Lung (tissue), 12 donors: ENCODE data around the gene ZNF287. TPM values are rescaled to one million over a fixed set of nuclear protein-coding genes. Genes with fewer than 3 reads are reported as not detected.

Experiments used
- ATAC-seq: fragments of 200-7000 bp; cut with Tn5 transposase; one replicate; pipeline ENCODE4 v1.9.1; 2020; ENCODE audit warnings: moderate number of reproducible peaks; ENCODE audit not compliant: insufficient read depth, low FRiP score
- DNase-seq, 3 donors: peaks; one replicate each; pipeline ENCODE4 v3.0.0-alpha.2; 2013 to 2017
- H3K27ac ChIP-seq, 2 donors: one replicate each; pipeline ENCODE4 v1.5.1; 2013; ENCODE audit warnings: mild to moderate bottlenecking in 2 of 2, moderate library complexity in 2 of 2, control low read depth in 1 of 2, inconsistent platforms in 1 of 2, low read depth in 1 of 2, low read length in 1 of 2
- H3K27me3 ChIP-seq, 3 donors: one replicate each; pipeline ENCODE4 v1.5.1; 2013; ENCODE audit warnings: low read length in 2 of 3; ENCODE audit not compliant: control insufficient read depth in 3 of 3, insufficient read depth in 3 of 3
- H3K36me3 ChIP-seq, 4 donors: one replicate each; pipeline ENCODE4 v1.5.1; 2013; ENCODE audit warnings: low read length in 4 of 4, mild to moderate bottlenecking in 1 of 4, moderate library complexity in 1 of 4; ENCODE audit not compliant: control insufficient read depth in 4 of 4, insufficient read depth in 4 of 4
- H3K4me1 ChIP-seq, 5 donors: one replicate each; pipeline ENCODE4 v1.5.1; 2013; ENCODE audit warnings: low read length in 5 of 5, mild to moderate bottlenecking in 2 of 5, moderate library complexity in 1 of 5; ENCODE audit not compliant: control insufficient read depth in 5 of 5, insufficient read depth in 5 of 5
- H3K4me3 ChIP-seq: one replicate; pipeline ENCODE4 v1.5.1; 2013; ENCODE audit warnings: mild to moderate bottlenecking, control low read depth, moderate library complexity
- H3K9ac ChIP-seq, 2 donors: one replicate each; pipeline ENCODE4 v1.5.1; 2013; ENCODE audit warnings: low read length in 2 of 2, control low read depth in 1 of 2; ENCODE audit not compliant: insufficient read depth in 1 of 2
- H3K9me3 ChIP-seq, 4 donors: one replicate each; pipeline ENCODE4 v1.5.1; 2013; ENCODE audit warnings: low read length in 3 of 4, mild to moderate bottlenecking in 1 of 4, moderate library complexity in 1 of 4; ENCODE audit not compliant: control insufficient read depth in 4 of 4, insufficient read depth in 3 of 4
- CTCF ChIP-seq: IDR thresholded peaks from 2 replicates; pipeline ENCODE4 v1.5.1; 2012; ENCODE audit warnings: mild to moderate bottlenecking; ENCODE audit errors: control extremely low read depth, extremely low read depth
- WGBS, 2 donors: extraction: QIAGEN DNeasy Blood & Tissue Kit; methylation state at CpG; one replicate each; pipeline ENCODE4 v1.1.7; 2013; 5-methylcytosine and 5-hydroxymethylcytosine counted together
- polyA plus RNA-seq, 2 donors: library from polyadenylated mRNA; stranded (reverse); fragments of 200-250 nt; gene quantifications; one replicate each; pipeline ENCODE4 v1.2.1, GENCODE V29; 2013
- total RNA-seq, 2 donors: library from RNA; depleted of rRNA in 1 of 2; stranded (reverse); fragments of >200 nt in 1 of 2; gene quantifications; one replicate each; pipeline ENCODE4 v1.2.1, GENCODE V29; 2014 to 2021
- donor health status: control.
- donor health status: control.
- donor health status: Bipolar disorder and iron deficiency.
- donor health status: healthy.
- donor health status: DM: yes; HTN: yes; CAD: no.

Gene ZNF287
- total and polyA plus RNA-seq, 4 donors = 2.7 to 6.6 (median 5.0) TPM

- Histone ChIP-seq H3K4me1 (peaks cover 0 to 3% (median 0%) of the 10 kb centered on the region in 5 donors), H3K27ac (no peak overlapping the region), H3K9ac (no peak overlapping the region), H3K4me3 (no peak overlapping the region), H3K27me3 (no peaks in the 10 kb centered on the region), H3K36me3 (no peaks in the 10 kb centered on the region), H3K9me3 (no peaks in the 10 kb centered on the region)
- ATAC-seq = no peak
- TF ChIP-seq CTCF = no peak
- WGBS, 2 donors = 18 to 26% methylated on average over 2 of the region's 2 CpGs
- DNase-seq = peak in 2 of 3 donors; percentile 65 to 88
These were observed 24.5 kb upstream of the ZNF287 start for GRCh38 chr17:16593356-16594102.

- TF ChIP-seq CTCF = peak; percentile 95
- H3K36me3 ChIP-seq = no peaks in the 10 kb centered on the region
- 6% methylated on average over 53 of the region's 53 CpGs for WGBS, 2 donors
- H3K27ac ChIP-seq = peak overlapping the region; percentile 48 to 68
- no peaks in the 10 kb centered on the region for H3K9me3 ChIP-seq
- peak; percentile 98 for ATAC-seq
- no peaks in the 10 kb centered on the region for H3K27me3 ChIP-seq
- peak overlapping the region; percentile 34 for H3K4me3 ChIP-seq
- H3K4me1 ChIP-seq = peaks cover 0 to 13% (median 2%) of the 10 kb centered on the region in 5 donors
- peak; percentile 93 for DNase-seq
- H3K9ac ChIP-seq = peak overlapping the region; percentile 68 to 74
These were observed 20.3 kb upstream of the ZNF287 start for GRCh38 chr17:16589097-16589969.

- H3K27ac ChIP-seq = peak overlapping the region in 1 of 2 donors; percentile 4
- ATAC-seq (no peak), DNase-seq (peak; percentile 47 to 78 (median 50))
- H3K4me3 ChIP-seq = no peak overlapping the region
- no peaks in the 10 kb centered on the region for H3K27me3 ChIP-seq
- 31 to 34% methylated on average over 4 of the region's 4 CpGs for WGBS, 2 donors
- no peaks in the 10 kb centered on the region for H3K9me3 ChIP-seq
- TF ChIP-seq CTCF = no peak
- peak overlapping the region in 1 of 2 donors; percentile 3 for H3K9ac ChIP-seq
- H3K4me1 ChIP-seq = peaks cover 0 to 16% (median 2%) of the 10 kb centered on the region in 5 donors
- H3K36me3 ChIP-seq = no peaks in the 10 kb centered on the region
These were observed 16.8 kb upstream of the ZNF287 start for GRCh38 chr17:16585796-16586195.
